Stromal cell of bone marrow (primary cell): Measurements from ENCODE around the gene MFSD8.
"Not testable (repeated sequence)": the region's sequence is repeated elsewhere in the genome, so short reads cannot be mapped to it uniquely, and the experiment has no call there.

Experiments used
- DNase-seq: peaks from one replicate; pipeline ENCODE4 v3.0.0-alpha.2; 2012; ENCODE audit warnings: low read depth

Gene MFSD8, protein sequence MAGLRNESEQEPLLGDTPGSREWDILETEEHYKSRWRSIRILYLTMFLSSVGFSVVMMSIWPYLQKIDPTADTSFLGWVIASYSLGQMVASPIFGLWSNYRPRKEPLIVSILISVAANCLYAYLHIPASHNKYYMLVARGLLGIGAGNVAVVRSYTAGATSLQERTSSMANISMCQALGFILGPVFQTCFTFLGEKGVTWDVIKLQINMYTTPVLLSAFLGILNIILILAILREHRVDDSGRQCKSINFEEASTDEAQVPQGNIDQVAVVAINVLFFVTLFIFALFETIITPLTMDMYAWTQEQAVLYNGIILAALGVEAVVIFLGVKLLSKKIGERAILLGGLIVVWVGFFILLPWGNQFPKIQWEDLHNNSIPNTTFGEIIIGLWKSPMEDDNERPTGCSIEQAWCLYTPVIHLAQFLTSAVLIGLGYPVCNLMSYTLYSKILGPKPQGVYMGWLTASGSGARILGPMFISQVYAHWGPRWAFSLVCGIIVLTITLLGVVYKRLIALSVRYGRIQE

DNA sequence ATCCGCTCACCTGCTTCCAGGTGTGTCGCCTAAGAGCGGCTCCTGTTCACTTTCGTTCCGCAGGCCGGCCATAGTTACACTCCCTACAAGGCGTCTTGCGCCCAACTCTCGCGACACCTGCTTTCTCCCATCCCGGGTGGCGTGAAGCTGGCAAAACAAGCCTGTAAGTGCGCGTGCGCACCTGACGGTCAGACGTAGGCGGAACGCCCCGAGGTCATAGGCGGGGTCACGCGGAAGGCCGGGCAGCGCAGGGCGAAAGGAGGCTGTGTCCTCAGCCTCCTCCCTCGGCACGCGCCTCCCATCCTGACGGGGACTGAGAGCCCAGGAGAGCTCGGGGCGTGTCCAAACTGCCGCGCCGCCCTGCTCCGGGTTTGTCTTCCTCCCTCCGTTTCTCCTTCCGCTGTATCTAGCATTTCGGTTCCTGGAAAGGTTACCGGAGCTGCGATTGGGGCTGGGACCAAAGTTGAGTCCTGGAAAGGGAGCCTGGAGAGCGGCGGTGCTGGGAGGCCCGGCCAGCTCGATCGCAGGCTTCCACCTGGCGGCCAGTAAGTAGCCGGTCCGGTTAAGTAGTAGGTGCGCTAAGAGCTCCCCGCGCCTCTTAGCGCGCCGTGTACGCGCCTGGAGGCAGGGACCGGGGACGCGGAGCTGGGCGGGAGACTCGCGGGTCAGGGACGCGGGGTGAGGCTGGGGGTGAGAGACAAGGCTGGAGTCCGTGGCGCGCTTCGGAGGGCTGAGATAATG is at the start of gene MFSD8, which contains the start of gene ABHD18:
Gene MFSD8, minus strand, starts transcription at position 112 of the 741 bp plus-strand sequence. Its CDS starts 40 bp downstream, at position 72.
Gene ABHD18, plus strand, starts transcription at position 345 of the 741 bp plus-strand sequence. CDS start 17,550 bp downstream, outside the sequence.
- peak; percentile 96 for DNase-seq

DNA sequence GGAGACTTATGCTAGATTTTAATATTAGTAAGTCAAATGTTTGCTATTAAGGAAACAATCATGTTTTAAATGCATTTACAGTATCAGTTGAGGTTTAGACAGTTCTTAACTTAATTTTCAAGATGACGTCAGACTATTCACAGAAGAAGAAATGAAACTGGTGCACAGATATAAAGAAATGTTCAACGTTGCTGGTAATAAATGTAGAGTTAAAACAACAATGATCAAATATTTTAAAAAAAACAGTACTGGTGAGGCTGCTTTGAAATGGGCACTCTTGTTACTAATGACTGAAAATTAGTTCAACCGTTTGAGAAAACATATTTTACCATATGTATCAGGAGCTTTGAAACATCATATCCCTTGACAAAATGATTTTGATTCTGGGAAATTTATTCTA is 44.5 kb upstream of the MFSD8 start:
- DNase-seq, result no peak

DNA sequence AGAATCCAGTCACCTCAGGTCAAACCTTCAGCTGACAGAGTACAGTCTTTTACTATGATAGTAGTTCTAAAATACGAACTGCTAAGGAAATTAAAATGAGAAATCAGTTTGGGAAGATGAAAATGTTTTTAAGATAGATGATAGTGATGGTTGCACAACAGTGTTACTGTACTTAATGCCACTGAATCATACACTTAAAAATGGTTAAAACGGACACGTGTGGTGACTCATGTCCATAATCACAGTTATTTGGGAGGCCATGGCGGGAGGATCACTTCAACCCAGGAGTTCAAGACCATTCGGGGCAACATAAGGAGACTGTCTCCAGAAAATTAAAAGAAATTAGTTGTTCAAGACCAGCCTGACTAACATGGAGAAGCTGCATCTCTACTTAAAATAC is 41.6 kb upstream of the MFSD8 start:
- DNase-seq, result peak; percentile 3

DNA sequence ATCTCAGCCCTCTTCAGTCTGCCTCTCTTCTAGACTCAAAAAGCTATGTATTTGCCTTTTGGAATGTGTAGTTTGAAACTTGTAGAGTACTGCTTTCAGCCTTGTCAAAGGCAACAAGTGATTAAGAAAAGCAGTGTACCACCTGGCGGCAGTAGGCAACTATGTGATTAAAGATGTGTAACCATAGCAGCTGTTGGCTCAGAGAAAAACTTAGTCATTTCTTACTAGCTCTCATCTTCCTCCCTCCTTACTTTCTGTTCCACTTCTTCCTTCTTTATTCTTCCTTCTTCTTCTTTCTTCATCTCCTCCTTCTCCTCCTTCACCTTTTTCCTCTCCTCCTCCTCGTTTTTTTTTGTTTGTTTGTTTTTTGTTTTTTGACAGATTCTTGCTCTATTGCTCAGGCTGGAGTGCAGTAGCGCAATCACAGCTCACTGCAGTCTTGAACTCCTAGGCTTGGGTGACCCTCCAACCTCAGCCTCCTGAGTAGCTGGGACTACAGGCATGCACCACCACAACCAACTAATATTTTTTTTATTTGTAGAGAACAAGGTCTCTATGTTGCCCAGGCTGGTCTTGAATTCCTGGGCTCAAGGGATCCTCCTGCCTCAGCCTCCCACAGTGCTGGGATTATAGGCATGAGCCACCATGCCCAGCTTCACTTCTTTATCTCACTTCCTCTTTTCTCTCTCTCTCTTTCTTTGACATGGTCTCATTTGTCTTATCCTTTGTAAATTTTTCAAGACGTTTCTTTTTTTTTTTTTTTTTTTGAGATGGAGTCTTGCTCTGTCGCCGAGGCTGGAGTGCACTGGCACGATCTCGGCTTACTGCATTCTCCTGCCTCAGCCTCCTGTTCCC is 32.8 kb upstream of the MFSD8 start:
- DNase-seq, result peak; percentile 3

DNA sequence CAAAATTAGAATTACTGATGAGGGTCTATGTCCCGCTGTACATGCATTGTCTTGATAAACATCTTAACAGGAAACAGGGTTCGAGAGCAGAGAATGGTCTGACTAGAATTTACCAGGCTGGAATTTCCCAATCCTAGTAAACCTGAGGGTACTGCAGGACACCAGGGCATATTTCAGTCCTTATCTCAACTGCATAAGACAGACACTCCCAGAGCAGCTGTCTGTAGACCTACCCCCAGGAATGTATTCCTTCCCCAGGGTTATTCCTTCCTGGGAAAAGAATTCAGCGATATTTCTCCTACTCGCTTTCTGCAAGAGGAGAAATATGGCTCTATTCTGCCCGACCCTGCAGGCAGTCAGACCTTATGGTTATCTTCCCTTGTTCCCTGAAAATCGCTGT is 31.5 kb upstream of the MFSD8 start:
- not testable (repeated sequence) for DNase-seq

DNA sequence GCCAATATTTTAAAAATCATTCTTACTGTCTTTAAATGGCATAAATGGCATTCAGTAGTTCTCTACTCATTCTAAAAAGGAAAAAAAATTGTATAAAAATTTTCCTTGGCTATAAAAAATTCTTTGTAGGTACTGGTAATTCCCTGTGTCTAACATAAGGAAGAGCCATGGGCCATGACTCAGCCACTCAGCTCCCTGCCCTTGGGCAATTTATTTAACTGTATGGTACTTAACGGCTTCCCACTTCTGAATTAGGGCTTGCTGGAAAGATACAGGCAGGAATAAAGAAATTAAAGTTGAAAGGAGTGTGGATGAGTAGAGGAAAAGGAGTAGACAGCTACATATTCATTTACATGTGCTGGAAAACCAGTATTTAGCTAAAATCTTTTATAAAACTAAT is 30.8 kb upstream of the MFSD8 start:
- DNase-seq, result no peak

DNA sequence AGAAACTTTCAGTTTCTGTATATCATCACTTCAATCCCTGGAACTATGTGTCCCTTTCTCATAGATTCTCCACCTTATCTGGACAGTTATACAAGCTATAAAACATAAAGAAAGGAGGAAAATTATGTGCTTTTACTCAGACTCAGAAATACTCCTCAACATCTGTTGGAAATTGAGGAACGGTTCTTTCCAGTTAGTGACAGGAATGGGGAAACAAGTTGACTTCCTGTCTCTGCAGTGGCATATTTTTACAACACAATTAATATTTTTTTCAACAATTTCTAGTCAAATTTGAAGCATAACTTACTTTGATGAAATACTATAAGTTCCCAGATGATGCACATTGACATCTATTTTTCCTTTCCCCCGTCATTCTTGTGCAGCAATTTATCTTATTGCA is 28.2 kb upstream of the MFSD8 start:
- no peak for DNase-seq

DNA sequence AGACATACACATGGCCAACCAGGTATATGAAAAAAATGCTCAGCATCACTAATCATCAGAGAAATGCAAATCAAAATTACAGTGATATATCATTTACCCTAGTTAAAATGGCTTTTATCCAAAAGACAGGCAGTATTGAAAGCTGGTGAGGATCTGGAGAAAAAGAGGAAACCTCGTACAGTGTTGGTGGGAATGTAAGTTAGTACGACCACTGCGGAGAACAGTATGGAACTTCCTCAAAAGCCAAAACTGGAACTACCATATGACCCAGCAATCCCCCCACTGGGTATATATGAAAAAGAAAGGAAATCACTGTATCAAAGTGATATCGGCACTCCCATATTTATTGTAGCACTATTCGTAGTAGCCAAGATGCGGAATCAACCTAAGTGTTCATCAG is 23.7 kb upstream of the MFSD8 start:
- no peak for DNase-seq

DNA sequence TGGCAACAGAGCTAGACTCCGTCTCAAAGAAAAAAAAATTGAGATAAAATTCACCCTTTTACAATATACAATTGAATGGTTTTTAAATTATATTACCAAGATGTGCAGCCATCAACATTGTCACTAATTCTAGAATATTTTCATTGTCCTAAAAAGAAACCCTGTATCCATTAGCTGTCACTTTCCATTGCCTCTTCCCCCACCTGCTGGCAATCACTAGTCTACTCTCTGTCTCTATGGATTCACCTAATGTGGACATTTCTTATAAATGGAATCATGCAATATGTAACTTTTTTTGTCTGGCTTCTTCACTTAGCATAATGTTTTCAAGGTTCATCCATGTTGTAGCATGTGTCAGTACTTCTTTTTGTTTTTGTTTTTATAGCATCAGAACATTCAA is 21.0 kb upstream of the MFSD8 start:
- DNase-seq, result no peak

DNA sequence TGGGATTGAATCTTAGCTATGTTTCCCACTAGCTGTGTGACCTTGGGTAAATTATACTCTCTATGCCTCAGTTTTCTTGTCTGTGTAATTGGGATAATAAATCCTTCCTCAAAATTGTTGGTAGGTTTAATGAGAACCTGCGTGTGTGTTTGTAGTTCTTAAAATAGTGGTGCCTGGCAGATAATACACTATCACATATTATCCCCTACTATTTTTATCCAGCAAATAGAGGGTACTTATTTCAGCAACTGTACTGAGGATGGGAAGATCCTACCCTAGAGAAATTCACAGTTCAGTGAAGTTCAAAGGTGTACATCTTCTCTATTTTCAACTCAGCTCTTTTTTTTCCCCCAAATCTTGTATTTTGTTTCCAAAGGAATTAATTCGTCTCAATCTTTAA is 17.5 kb upstream of the MFSD8 start:
- no peak for DNase-seq

DNA sequence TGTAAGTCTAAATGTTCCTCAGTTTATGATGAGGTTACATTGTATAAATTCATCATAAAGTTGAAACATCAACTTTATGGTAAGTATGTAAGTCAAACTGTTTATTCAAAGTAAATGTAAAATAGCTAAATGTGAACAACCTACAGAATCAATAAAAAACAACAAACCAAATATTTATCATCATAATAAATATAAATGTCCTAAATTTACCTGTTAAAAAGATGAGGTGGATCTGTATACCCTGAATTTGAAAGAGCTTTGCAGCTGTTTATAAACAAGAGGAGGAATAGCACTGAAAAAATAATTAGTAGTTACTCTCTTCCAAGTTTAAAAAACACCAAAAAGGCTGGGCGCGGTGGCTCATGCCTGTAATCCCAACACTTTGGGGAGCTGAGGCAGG is 14.0 kb upstream of the MFSD8 start:
- DNase-seq, result no peak

DNA sequence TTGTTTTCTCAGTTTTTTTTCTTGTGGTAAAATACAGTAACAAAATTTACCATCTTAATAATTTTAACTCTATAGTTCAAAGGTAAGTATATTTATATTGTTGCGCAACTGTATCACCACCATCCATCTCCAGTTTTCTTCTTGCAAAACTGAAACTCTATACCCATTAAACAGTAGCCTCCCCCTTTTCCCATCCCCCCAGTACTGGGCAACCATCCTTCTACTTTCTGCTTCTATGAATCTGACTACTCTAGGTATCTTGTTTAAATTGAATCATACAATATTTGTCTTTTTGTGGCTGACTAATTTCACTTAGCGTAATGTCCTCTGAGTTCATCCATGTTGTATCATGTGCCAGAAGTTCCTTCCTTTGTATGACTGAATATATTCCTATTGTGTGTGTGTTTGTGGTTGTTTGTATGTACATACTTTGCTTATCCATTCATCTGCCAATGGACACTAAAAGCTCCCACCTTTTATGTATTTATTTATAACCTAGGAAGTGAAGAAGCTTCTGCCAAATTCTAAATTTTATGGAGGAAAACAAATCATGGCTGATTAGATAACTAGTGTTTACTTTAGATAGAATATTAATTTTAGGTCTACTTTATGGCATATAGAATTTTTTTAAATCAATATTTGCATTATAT is 10.3 kb upstream of the MFSD8 start:
- no peak for DNase-seq

DNA sequence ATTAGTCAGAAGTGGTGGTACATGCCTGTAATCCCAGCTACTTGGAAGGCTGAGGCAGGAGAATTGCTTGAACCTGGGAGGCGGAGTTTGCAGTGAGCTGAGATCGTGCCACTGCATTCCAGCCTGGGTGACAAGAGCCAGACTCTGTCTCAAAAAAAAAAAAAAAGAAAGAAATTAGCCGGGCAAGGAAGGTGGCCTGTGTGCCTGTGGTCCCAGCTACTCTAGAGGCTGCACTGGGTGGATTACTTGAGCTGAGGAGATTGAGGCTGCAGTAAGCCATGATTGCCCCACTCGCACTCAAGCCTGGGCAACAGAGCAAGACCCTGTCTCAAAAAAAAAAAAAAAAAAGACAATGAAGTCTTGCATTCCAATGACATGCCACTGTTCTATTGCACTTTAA is 6.0 kb upstream of the MFSD8 start:
- not testable (repeated sequence) for DNase-seq

DNA sequence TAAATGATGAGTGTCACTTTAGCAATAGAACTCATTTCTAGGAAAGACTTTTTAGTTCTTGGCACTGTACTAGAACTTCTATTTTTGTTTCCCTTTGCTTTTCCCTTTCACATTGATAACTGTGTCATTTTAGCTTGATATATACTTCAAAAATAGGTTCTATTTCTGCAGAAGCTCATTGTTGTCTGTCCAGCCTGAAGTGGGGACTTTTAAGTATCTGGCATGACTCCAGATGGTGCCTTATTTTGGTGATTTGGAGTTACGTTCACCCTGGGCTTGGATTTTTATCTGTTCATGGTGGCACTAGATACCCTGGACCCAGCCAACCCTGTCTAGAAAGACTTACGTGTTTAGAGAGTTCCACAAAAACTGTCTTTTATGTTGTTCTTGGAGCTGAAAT is 3.6 kb upstream of the MFSD8 start:
- DNase-seq, result no peak

DNA sequence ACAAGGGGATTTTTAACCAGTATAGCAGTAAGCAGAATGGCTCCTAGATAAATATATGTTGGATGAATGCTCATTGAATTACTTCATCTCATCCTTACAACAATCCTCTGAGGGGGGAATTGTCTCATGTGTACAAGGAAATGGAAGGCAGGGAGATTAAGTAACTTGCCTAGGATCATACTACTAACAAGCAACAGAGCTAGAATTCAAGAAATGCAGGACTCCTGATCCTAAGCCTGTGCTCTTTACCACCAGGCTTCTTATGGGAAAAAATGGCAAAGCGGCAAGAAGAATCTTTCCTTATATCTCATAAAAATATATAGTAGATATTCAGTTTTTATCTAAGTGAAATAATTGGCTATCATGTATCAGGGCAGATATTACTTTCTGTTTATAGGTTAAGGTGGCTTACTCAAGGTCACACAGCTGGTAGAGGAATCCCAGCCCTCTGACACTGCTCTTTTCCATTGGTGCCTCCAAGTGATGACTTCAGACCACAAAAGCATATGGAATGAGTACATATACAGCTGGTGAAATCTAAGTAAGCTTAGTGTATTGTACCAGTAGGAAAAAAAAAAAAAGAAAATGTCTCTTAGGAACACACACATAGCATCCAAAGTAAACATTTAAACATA is 2.3 kb upstream of the MFSD8 start:
- no peak for DNase-seq

DNA sequence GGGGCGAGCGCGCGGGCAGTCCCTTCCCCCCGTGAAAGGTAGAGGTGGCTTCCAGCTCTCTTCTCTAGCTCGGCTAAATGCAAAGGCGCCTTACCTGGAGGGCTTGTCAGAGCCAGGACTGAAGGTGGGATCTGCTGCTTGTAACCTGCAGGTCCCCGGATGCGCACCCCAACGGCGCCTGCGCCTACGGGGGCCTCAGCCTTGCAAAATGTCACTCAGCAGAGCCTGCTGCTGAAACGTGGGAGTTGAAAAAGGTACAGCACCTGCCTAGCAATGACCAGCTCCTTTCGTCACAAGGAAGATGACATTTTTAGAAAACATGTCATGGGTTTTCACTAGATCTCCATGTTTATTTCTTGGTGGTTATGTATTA is 816 bp upstream of the MFSD8 start:
- no peak for DNase-seq

DNA sequence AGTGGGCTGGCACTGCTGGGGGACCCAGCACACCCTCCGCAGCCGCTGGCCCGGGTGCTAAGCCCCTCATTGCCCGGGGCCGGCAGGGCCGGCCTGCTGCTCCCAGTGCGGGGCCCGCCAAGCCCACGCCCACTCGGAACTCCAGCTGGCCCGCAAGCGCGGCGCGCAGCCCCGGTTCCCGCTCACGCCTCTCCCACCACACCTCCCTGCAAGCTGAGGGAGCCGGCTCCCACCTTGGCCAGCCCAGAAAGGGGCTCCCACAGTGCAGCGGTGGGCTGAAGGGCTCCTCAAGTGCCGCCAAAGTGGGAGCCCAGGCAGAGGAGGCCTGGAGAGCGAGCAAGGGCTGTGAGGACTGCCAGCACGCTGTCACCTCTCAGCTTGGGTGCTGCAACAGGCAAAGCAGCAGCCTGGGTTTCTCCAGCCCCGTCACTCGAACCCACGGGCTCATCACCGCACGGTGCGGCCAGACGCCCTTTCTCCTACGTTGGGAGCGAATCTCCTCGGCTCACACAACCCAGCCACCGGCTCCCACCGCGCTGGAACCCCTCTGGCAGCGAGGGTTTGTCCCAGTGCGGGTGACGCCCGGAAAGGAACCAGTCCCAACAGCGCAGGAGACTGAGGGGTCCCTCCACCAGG is 429 bp downstream of the MFSD8 start:
- DNase-seq, result not testable (repeated sequence)

DNA sequence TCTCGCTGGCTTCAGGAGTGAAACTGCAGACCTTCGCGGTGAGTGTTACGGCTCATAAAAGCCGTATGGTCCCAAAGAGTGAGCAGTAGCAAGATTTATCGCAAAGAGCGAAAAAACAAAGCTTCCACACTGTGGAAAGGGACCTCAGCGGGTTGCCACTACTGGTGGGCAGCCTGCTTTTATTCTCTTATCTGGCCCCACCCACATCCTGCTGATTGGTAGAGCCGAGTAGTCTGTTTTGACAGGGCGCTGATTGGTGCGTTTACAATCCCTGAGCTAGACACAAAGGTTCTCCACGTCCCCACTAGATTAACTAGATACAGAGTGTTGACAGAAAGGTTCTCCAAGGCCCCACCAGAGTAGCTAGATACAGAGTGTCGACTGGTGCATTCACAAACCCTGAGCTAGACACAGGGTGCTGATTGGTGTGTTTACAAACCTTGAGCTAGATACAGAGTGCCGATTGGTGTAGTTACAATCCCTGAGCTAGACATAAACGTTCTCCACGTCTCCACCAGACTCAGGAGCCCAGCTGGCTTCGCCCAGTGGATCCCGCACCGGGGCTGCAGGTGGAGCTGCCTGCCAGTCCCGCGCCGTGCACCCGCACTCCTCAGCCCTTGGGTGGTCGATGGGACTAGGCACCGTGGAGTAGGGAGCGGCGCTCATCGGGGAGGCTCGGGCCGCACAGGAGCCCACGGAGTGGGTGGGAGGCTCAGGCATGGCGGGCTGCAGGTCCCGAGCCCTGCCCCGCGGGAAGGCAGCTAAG is 1.2 kb downstream of the MFSD8 start:
- DNase-seq, result not testable (repeated sequence)

DNA sequence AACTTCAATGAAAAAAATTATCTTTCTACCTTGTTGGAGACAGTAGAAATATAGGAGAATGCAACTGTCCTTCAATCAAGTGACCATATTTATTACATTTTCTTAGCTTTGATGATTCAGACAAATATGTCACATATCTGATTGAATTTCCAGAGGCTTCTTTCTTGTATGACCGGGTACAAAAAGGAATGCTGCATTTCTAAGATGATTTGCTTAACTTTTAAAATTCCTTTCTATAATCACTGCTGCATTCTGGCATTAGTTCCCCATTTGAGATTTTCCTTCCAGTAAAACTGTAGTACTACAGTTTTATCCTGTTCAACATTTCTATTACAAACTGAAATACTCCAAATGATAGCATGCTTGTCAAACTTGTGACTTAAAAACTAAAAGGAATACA is 5.2 kb downstream of the MFSD8 start:
- DNase-seq, result no peak

DNA sequence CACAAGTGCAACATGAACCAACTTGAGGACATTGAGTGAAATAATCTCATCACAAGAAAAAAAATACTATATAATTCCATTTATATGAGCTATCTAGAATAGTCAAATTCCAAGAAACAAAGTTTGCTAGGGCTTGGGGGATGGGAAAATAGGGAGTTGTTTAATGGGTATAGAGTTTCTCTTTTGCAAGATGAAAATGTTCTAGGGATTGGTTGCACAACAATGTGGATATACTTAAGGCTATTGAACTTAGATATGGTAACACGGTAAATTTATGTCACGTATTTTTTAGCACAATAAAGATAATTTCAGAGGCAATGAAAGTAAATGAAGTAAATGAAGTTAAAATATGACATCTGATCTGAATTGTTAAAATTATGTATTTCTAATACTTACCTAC is 7.9 kb downstream of the MFSD8 start:
- DNase-seq, result no peak
